Heart left ventricle (tissue), 13 donors: ENCODE results near the gene THBS1.

Experiments
- CTCF ChIP-seq, 12 donors: fragments of 200-600 bp; sonication (generic) in 4 of 12; IDR thresholded peaks; one replicate each; pipeline versions ENCODE4 v1.5.0 to v1.8.0; 2018 to 2022; ENCODE audit warnings: antibody characterized with exemption in 12 of 12, mild to moderate bottlenecking in 5 of 12
- POLR2A ChIP-seq, 2 donors: fragments of 450-650 bp; IDR thresholded peaks; one replicate each; pipeline ENCODE4 v1.6.1; 2017; ENCODE audit warnings: antibody characterized with exemption in 2 of 2, mild to moderate bottlenecking in 2 of 2, moderate library complexity in 2 of 2
- donor health status: ischemic (EF 13 %, LVEDD 7.1; RV severe dilation, severe dysfunction).
- donor health status: DM: no; HTN: yes; CAD: no.
- donor health status: DM: no; HTN: no; CAD: no.
- donor health status: ischemic (EF 25% LVEDD 6.9; RV normal size, moderate dysfunction).
- donor health status: ischemic (EF 25% LVEDD 5.7; RV mildly dilated, moderate dysfunction).
- donor health status: ischemic (EF 35%, LVEDD 5.7; RV mildly dilated, moderate dysfunction).
- donor health status: nonischemic (EF 11% LVEDD 7.7; RV severe dilation, severe dysfunction).
- donor health status: DM: yes; HTN: yes; CAD: no.
- donor health status: PGD.
- donor health status: ischemic (EF 29% LVEDD 5.4; RV normal size, mild dysfunction).
- donor health status: nonischemic (EF 23%, LVEDD 6.1; RV moderate dilation, normal function).

DNA sequence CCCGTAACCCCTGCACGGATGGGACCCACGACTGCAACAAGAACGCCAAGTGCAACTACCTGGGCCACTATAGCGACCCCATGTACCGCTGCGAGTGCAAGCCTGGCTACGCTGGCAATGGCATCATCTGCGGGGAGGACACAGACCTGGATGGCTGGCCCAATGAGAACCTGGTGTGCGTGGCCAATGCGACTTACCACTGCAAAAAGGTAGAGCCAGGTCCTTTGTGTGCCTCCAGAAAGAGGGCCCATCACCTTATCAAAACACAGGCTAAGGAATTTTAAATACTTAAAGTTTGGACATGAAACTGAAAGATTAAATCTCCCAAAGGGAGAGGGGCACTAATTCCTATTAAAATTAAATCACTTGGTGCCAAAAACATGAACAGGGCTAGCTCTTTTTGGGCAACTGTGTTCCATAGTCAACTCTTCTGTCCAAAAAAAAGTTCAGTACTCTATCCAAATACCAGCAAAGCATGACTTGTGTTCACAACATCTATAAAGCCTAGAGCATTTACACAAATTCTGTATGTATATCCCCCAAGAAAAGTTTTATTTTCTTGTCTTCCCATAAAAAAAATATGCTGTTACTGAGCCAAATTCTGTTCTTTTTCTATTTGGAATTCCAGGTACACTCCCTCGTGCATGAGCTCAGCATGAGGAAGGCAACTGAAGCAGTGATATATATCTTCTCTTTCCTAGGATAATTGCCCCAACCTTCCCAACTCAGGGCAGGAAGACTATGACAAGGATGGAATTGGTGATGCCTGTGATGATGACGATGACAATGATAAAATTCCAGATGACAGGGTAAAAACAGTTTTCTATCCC, 9.2 kb downstream of the THBS1 start:
- TF ChIP-seq POLR2A (IDR thresholded peaks at IDR 0.05) (no peak), CTCF (IDR thresholded peaks at IDR 0.05) (no peak)
